Loucy (cell line): ENCODE data around the gene EIPR1.

ENCODE experiments used
- H2AFZ ChIP-seq: fragments of 200-600 bp; sonication (generic); 2 replicates; pipeline ENCODE4 v1.6.0; 2016; ENCODE audit warnings: antibody characterized with exemption, mild to moderate bottlenecking, low read length, moderate library complexity
- H3F3A ChIP-seq: fragments of 200-600 bp; 2 replicates; pipeline ENCODE4 v1.6.0; 2016; ENCODE audit warnings: antibody characterized with exemption, low read depth, mild to moderate bottlenecking
- H3K27me3 ChIP-seq: fragments of 200-600 bp; sonication (generic); 2 replicates; pipeline ENCODE4 v1.6.1; 2014; ENCODE audit warnings: low read length, mild to moderate bottlenecking; ENCODE audit not compliant: insufficient read depth, poor library complexity, severe bottlenecking
- H3K36me3 ChIP-seq: fragments of 200-600 bp; sonication (generic); 2 replicates; pipeline ENCODE4 v1.6.1; 2016; ENCODE audit warnings: low read length; ENCODE audit not compliant: insufficient read depth
- H3K4me1 ChIP-seq: fragments of 200-600 bp; sonication (generic); 2 replicates; pipeline ENCODE4 v1.5.1; 2014; ENCODE audit warnings: low read length, mild to moderate bottlenecking; ENCODE audit not compliant: insufficient read depth, poor library complexity, severe bottlenecking
- H3K4me2 ChIP-seq: fragments of 200-600 bp; sonication (generic); 2 replicates; pipeline ENCODE4 v1.6.0; 2014; ENCODE audit warnings: antibody characterized with exemption, low read length, low read depth, mild to moderate bottlenecking; ENCODE audit not compliant: poor library complexity, severe bottlenecking
- H3K4me3 ChIP-seq: fragments of 200-600 bp; sonication (generic); 2 replicates; pipeline ENCODE4 v1.5.1; 2014; ENCODE audit warnings: low read length, mild to moderate bottlenecking, mixed read lengths; ENCODE audit not compliant: poor library complexity, severe bottlenecking
- H3K79me2 ChIP-seq: fragments of 200-600 bp; sonication (generic); 2 replicates; pipeline ENCODE4 v1.6.1; 2014; ENCODE audit warnings: low read length; ENCODE audit not compliant: insufficient read depth
- H3K9ac ChIP-seq: fragments of 200-600 bp; sonication (generic); 2 replicates; pipeline ENCODE4 v1.6.0; 2014; ENCODE audit warnings: mild to moderate bottlenecking, low read depth, low read length, moderate library complexity; ENCODE audit not compliant: poor library complexity, severe bottlenecking
- H3K9me2 ChIP-seq: fragments of 200-600 bp; sonication (generic); replicated peaks from 2 replicates; pipeline ENCODE4 v1.6.1; 2016; ENCODE audit warnings: low read depth, low read length, mixed read lengths
- H3K9me3 ChIP-seq: fragments of 200-600 bp; sonication (generic); 2 replicates; pipeline ENCODE4 v1.6.1; 2014; ENCODE audit warnings: mild to moderate bottlenecking, antibody characterized with exemption, low read length, low read depth; ENCODE audit not compliant: insufficient read depth
- H4K20me1 ChIP-seq: fragments of 200-600 bp; sonication (generic); 2 replicates; pipeline ENCODE4 v1.6.0; 2014; ENCODE audit warnings: antibody characterized with exemption, low read length, mild to moderate bottlenecking; ENCODE audit not compliant: insufficient read depth, poor library complexity, severe bottlenecking
- CTCF ChIP-seq: fragments of 200-600 bp; sonication (generic); conservative IDR thresholded peaks from 2 replicates; pipeline ENCODE4 v1.5.1; 2014; ENCODE audit warnings: mild to moderate bottlenecking, antibody characterized with exemption, low read length
- EZH2phosphoT487 ChIP-seq: fragments of 200-600 bp; IDR thresholded peaks from 2 replicates; pipeline ENCODE4 v1.6.1; 2018; ENCODE audit warnings: antibody characterized with exemption, mild to moderate bottlenecking, moderate library complexity, borderline replicate concordance

Gene EIPR1

GRCh38 chr2:3264010-3264744 is 113.4 kb downstream of the EIPR1 start:
- H3F3A ChIP-seq = no peaks in the 10 kb centered on the region
- no peak overlapping the region for H3K9ac ChIP-seq
- no peaks in the 10 kb centered on the region for H3K4me1 ChIP-seq
- H3K9me3 ChIP-seq = no peaks in the 10 kb centered on the region
- H3K4me3 ChIP-seq = no peak overlapping the region
- H3K27me3 ChIP-seq = no peaks in the 10 kb centered on the region
- no peak overlapping the region for H3K4me2 ChIP-seq
- TF ChIP-seq EZH2phosphoT487 = no peak
- no peak for TF ChIP-seq CTCF
- H2AFZ ChIP-seq = no peak overlapping the region
- H3K79me2 ChIP-seq = peaks cover 2% of the 10 kb centered on the region; the same call in 1 of the 2 replicates
- no peaks in the 10 kb centered on the region for H4K20me1 ChIP-seq
- no peaks in the 10 kb centered on the region for H3K9me2 ChIP-seq
- H3K36me3 ChIP-seq = no peaks in the 10 kb centered on the region

GRCh38 chr2:3263487-3263886 is 114.1 kb downstream of the EIPR1 start:
- no peaks in the 10 kb centered on the region for H3K9me2 ChIP-seq
- H3K36me3 ChIP-seq = no peaks in the 10 kb centered on the region
- H3K79me2 ChIP-seq = peaks cover 2% of the 10 kb centered on the region; the same call in 1 of the 2 replicates
- no peak overlapping the region for H2AFZ ChIP-seq
- H3K4me3 ChIP-seq = no peak overlapping the region
- H3K9ac ChIP-seq = no peak overlapping the region
- H3K4me1 ChIP-seq = no peaks in the 10 kb centered on the region
- no peaks in the 10 kb centered on the region for H3K27me3 ChIP-seq
- H4K20me1 ChIP-seq = no peaks in the 10 kb centered on the region
- H3K9me3 ChIP-seq = no peaks in the 10 kb centered on the region
- no peaks in the 10 kb centered on the region for H3F3A ChIP-seq
- TF ChIP-seq EZH2phosphoT487 (no peak), CTCF (no peak)
- H3K4me2 ChIP-seq = no peak overlapping the region

DNA sequence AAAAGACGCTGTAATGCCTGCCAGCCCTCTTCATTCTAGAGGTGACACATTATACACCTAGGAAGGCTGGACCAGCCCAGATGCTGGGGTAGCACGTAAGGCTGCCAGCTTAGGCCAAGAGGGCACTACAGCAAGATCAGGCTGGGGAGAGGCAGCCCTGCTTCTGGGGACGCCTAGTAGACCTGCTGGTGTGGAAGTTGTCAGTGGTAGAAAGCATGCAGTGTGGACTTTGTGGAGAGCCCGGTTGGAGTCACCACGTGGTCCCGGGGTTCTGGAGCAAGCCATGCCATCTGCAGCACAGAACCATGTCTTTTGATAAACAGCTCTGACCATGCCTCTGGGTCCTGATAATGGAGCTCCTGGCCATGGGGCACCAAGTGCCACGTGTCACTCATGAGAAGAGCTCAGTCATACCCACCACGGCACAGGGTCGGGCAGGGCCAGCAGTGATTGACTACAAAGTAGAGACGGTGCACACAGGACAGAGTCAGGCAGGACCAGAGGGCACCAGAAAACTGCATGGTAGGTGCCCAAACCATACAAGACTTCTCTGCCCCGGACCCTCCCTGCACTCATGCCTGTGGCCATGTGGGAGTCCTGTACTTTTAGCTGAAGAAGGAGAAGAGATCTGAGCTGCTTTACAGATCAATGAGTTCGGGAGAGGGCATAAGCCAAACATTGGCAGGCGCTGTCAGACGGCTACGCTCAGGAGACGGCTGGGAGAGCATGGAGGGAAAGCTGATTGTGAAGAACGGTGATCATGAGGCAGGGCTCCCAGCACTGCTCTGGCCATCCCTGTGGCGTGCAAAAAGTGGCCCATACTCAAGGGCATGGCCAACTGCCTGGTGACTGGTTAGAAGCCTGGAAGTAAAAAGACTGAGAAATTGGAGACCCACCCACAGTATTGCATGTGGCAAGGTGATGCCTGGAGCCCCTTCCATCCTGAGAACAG is 114.9 kb downstream of the EIPR1 start:
- Histone ChIP-seq H3K9me3 (no peaks in the 10 kb centered on the region), H3K4me2 (no peak overlapping the region), H4K20me1 (no peaks in the 10 kb centered on the region), H3K9ac (no peak overlapping the region), H3K27me3 (no peaks in the 10 kb centered on the region), H3K79me2 (peaks cover 2% of the 10 kb centered on the region; the same call in 1 of the 2 replicates), H3F3A (no peaks in the 10 kb centered on the region), H3K4me3 (no peak overlapping the region), H2AFZ (no peak overlapping the region), H3K4me1 (no peaks in the 10 kb centered on the region), H3K9me2 (no peaks in the 10 kb centered on the region), H3K36me3 (no peaks in the 10 kb centered on the region)
- no peak for TF ChIP-seq EZH2phosphoT487
- TF ChIP-seq CTCF = no peak
